GM19240 (cell line): ENCODE measurements around the gene NCAPD2.
"Not testable (repeated sequence)": the region's sequence is repeated elsewhere in the genome, so short reads cannot be mapped to it uniquely, and the experiment has no call there.

Experiments
- DNase-seq: peaks from one replicate; pipeline ENCODE4 v3.0.0; 2011; ENCODE audit warnings: low spot score; ENCODE audit not compliant: insufficient read length

Gene NCAPD2

GRCh38 chr12:6463216-6463615 lies 30.7 kb upstream of the NCAPD2 start:
- DNase-seq, result no peak

GRCh38 chr12:6463858-6464257 lies 30.0 kb upstream of the NCAPD2 start:
- no peak for DNase-seq

- no peak for DNase-seq
Measured at GRCh38 chr12:6464531-6464930, 29.4 kb upstream of the NCAPD2 start.

DNA sequence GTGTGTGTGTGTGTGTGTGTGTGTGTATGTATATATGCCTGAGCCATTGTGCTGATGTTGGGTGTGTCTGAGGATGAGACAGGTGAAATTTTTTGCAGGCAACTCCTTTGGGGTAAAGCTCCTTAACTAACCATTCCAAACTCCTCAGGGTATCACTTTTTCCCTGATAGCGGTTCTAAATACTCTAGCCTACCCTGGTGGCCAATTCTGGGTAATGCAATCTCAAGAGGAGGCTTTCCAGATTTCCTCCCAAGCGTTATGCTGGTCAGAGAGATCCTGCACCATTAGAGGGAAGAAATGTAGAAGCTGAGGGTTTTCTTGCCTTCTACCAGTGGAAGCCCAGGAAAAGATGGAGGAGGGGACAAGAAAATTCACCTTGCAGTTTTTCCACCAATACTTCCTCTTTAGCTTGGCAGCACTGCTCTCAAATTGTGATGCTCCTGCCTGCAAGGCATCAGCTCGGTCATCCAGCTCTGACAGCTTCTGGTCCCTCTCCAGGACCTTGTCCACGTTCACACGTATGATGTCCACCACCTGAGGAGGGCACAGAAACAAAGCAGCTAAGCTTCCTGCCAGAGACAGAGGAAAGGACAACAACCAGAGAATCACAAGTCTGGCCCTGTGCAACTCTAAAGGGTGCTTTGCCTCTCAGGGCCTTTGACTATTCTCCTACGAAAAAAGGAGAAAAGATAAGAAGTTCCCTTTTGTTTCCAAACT lies 28.3 kb upstream of the NCAPD2 start:
- DNase-seq, result no peak

DNA sequence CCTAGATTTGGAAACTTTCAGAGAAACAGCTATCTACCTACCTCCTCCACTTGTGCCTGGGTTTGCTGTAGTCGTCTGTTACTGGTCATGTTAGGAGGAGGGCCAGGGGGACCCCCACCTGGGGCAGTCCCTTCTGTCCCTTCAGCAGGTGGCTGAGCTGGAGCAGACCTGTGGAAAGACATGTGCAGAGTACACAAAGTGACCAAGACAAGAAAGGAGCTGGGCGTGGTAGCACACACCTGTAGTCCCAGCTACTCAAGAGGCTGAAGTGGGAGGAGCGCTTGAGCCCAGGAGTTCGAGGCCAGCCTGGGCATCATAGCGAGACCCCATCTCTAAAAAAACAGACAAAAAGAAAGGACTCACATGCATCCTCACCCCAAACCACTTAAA lies 27.7 kb upstream of the NCAPD2 start:
- DNase-seq, result no peak

- not testable (repeated sequence) for DNase-seq
Measured at GRCh38 chr12:6466751-6467150, 27.2 kb upstream of the NCAPD2 start.

DNA sequence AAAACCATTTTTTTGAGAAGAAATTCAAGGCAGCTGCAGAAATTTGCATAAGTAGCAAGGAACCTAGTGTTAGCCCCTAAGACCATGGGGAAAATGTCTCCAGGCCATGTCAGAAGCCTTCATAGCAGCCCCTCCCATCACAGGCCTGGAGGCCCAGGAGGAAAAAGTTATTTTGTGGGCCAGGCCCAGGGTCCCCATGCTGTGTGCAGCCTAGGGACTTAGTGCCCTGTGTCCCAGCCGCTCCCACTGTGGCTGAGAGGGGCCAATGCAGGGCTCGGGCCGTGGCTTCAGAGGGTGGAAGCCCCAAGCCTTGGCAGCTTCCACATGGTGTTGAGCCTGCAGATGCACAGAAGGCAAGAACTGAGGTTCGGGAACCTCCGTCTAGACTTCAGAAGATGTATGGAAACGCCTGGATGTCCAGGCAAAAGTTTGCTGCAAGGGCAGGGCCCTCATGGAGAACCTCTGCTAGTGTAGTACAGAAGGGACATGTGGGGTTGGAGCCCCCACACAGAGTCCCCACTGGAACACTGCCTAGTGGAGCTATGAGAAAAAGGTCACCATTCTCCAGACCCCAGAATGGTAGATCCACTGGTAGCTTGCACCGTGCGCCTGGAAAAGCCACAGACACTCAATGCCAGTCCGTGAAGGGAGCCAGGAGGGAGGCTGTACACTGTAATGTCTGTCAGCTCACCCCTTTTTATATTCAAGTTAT lies 26.2 kb upstream of the NCAPD2 start:
- DNase-seq, result not testable (repeated sequence)

DNA sequence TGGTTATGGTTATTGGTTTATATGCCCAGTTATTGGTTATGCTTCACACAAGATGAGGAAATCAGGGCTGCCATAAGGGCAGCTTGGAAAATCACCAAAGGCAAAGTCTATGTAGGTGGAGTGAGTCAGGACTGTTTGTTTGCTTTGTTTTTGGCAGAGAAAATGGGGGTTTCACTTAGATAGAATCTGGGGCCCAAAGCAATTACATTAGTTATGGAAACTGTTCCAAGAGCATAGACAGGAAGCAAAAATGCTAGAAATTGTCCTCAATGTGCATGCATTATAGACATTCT lies 25.7 kb upstream of the NCAPD2 start:
- DNase-seq, result no peak

DNA sequence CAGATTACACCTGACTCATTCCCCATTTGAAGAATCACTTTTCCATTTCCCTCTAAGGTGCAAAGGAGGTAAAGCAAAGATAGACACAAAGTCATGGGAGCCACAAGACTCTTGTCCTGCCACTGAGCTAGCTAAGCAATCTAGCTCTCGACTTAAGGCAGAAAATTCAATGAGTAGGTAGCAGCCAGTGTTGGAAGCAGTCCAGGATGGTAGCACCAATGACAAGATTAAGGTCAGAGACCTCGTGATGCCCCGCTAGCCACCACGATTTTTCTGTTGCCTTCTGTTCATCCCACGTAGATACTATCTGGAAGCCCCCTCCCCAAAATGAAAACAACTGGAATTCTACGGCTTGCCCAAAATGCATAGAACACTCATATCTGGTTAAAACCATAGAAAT lies 24.8 kb upstream of the NCAPD2 start:
- DNase-seq, result no peak

- DNase-seq, result no peak
Measured at GRCh38 chr12:6469609-6470374, 24.1 kb upstream of the NCAPD2 start.

GRCh38 chr12:6470375-6471163 lies 23.3 kb upstream of the NCAPD2 start, which contains the start of gene VAMP1:
VAMP1 (minus strand) TSS chr12:6470677; CDS start chr12:6470531, 146 bp downstream.
- DNase-seq, result peak; percentile 94

DNA sequence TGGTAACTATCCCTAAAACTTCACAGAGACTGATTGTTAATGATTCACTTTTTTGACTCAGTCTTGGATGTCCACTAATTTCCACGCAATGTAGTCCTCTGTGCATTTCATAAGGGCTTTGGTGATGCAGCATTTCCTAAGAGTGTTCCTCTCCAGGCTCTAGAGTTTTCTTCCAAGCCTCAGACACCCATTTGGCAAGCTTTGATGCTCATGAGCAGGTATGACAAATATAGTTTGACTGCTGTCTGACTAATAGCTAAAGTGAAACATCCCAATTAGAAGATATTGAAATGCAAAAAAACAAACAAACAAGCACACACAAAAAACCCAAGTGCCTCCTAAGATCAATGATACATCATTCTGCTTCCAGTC lies 21.9 kb upstream of the NCAPD2 start:
- DNase-seq, result no peak

DNA sequence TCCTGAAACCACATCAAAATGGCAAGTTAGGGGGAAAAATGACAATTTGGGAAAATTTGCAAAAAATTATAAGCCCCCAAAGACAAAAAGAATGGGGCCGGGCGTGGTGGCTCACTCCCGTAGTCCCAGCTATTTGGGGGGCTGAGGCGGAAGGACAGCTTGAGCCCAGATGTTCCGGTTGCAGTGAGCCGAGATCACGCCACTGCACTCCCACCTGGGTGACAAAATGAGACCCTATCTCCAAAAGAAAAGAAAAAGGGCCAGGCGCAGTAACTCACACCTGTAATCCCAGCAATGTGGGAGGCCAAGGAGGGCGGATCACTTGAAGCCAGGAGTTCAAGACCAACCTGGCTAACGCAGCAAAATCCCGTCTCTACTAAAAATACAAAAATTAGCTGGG lies 21.4 kb upstream of the NCAPD2 start:
- no peak for DNase-seq

DNA sequence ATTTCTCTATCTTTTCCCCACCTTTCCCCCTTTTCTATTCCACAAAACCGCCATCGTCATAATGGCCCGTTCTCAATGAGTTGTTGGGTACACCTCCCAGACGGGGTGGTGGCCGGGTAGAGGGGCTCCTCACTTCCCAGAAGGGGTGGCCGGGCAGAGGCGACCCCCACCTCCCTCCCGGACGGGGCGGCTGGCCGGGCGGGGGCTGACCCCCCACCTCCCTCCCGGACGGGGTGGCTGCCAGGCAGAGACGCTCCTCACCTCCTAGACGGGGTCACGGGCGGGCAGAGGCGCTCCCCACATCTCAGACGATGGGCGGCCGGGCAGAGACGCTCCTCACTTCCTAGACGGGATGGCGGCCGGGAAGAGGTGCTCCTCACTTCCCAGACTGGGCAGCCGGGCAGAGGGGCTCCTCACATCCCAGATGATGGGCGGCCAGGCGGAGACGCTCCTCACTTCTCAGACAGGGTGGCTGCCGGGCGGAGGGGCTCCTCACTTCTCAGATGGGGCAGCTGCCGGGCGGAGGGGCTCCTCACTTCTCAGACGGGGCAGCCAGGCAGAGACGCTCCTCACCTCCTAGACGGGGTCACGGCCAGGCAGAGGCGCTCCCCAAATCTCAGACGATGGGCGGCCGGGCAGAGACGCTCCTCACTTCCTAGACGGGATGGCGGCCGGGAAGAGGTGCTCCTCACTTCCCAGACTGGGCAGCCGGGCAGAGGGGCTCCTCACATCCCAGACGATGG lies 18.5 kb upstream of the NCAPD2 start:
- DNase-seq, result not testable (repeated sequence)

DNA sequence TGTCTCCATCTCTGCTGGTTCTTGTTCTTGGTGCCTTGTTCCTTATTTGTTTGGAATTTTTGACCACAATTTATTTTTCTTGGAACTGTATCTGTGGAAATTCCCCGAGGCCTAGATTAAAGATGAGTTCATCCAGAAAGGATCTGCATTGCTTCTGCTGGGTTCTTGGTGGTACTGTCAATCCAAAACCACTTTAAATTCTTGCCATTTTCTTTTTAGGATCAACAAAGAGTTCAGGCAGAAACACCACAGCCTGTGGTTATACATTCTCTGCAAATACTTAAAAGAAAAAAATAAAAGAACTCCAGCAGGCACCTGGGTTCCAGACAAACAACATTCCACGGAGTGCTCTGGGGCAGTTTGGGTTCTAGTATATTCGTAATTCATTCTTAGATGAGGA lies 17.4 kb upstream of the NCAPD2 start:
- no peak for DNase-seq

- DNase-seq, result not testable (repeated sequence)
Measured at GRCh38 chr12:6477601-6478377, 16.1 kb upstream of the NCAPD2 start.

- DNase-seq, result no peak
Measured at GRCh38 chr12:6478416-6478815, 15.5 kb upstream of the NCAPD2 start.

GRCh38 chr12:6488240-6488639 lies 5.7 kb upstream of the NCAPD2 start:
- DNase-seq, result no peak

DNA sequence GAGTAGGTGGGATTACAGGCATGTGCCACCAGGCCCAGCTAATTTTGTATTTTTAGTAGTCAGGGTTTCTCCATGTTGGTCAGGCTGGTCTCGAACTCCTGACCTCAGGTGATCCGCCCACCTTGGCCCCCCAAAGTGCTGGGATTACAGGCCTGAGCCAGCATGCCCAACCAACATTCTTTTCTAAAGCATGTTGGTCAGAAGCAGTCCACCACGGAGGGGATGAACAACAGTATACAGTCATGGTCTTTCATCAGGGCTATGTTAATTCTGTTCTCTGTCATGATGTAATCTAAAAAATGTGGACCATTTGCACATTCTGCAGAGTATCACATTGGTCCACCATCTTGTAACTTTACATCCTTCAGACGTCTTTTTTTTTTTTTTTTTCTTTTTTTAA lies 4.5 kb upstream of the NCAPD2 start:
- DNase-seq, result no peak

DNA sequence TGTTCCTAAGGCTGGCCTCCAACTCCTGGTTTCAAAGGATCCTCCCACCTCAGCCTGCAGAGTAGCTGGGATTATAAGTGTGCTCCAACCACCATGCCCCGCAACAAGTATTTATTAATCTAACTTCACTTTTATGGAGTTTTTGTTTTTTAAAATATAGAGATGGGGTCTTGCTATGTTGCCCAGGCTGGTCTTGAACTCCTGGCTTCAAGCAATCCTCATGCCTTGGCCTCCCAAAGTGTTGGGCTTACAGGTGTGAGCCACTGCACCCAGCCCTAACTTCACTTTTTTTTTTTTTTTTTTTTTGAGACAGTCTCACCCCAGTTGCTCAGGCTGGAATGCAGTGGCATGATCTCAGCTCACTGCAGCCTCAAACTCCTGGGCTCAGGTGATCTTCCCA lies 3.2 kb upstream of the NCAPD2 start:
- DNase-seq, result not testable (repeated sequence)
